Activated CD4-positive, alpha-beta T cell treated with anti-CD3 and anti-CD28 coated beads, Interleukin-2, amount 50 U/mL, for 16 hours (primary cell): ENCODE measurements around the gene BDH1.
A peak's percentile ranks its signal among the peaks of the same experiment; 100 is the strongest.
"Not testable (repeated sequence)": the region's sequence is repeated elsewhere in the genome, so short reads cannot be mapped to it uniquely, and the experiment has no call there.

ENCODE experiments used
- DNase-seq: peaks from one replicate; pipeline ENCODE4 v3.0.0-alpha.2; 2020

BDH1 gene

DNA sequence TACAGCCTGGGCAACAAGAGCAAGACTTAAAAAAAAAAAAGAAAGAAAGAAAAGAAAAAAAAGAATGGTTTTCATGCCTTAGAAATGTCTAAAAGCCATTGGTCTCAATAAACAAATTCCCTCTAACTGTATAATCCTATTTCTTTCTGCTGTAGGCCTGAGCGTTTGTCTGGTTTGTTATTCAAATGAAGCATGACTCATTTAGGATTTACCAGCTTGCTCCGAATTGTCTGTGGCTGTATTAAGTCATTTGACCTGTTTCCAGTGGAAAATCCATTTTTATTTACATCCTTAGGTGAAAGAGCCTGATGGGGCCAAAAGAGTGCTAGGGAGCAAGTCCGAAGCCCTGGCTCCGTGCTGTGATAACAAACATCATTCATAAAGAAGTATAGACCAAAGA lies 73.8 kb downstream of the BDH1 start:
- DNase-seq: no peak

DNA sequence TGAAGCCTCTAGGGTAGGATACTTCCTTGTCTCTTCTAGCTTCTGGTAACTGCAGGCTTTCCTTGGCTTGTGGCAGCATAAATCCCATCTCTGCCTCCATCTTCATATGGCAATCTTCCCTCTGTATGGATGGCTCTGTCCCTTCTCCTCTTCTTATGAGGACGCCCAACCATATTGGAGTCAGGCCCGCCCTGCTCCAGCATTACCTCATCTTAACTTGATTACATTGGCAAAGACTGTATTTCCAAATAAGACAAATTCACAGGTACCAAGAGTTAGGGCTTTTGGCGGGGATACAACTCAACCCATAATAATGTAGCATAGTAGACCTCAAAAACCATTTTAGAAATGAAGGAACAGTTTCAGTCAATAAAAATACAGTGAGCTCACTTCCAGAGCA lies 75.4 kb downstream of the BDH1 start:
- no peak for DNase-seq

DNA sequence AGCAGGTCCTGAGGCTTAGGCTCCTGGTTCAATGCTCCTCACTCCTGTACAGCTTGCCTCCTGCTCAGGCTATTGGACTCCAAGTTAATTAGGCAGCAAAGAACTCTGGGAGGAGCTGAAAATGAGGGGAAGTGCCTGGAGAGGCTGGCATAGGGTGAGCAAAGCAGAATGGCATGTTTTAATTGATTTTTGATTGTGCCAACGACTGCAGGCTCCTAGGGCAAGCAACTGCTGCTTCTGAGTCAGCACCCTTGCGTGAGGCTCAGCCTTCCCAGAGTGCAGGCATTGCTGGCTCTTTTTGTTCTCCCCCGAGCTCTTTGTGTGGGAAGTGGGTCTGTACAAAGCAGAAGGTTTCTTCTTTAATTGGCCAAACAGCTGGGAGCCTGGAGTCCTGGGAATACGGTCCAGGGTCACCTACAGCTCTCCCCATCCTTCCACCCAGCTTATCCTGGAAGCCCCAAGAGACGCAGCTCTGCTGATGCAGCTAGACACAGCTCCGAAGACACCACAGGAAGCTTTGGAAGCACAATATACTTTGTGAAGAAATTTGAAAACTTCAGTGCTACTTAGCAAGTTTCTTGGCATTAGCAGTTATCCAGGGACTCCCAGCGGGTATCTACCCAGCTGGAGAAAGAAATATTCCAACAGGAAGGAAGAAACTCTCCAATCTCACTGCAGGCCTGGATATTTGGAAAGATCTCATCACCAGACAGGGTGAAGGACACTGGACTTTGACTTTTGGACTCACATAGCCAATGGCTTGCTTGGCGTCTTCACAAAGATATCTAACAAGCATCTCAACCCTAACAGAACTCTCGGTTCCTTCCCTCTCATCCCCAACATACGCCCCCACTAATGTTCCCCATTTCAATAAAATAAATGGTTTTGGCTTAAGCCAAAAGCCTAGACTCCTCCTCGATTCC lies 76.8 kb downstream of the BDH1 start:
- no peak for DNase-seq

DNA sequence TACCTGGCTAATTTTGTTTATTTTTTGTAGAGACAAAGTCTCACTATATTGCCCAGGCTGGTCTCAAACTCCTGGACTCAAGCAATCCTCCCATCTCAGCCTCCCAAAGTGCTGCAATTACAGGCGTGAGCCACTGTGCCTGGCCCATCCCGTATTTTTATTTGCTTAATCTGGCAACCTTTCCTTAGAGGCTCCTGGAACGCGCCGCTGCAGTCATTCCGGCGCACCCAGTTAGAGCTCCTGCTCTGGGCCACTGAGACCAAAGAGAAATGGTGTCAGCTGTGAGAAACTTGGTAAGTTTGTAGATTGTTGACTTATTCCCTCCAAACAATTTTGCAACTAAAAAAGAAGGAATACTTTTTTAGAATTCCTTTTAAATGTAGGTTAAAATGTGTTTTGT lies 78.0 kb downstream of the BDH1 start:
- DNase-seq: not testable (repeated sequence)

DNA sequence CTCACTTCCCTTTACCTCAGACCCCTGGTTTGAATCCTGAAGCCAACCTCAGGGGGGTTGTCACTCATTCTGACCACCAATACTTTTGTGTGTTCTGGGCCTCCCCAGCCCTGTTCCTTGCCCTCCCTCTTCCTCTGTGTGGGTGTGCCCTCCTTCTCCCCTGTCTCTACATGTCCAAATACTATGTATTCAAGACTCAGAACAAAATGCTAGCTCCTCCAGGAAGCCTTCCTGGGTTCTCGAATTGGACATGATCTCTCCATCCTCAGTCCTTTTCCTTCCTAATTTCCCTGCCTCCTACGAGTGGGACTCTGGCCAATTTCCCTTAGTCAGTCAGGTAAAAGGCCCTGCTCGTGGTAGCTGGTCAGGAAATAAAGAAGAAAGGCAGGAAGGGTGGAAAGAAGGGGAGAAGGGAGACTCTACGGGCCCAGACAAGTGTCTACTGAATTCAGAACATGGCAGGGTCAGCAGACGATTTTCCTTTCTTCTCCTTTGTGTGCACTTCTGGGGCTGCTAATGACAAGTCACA lies 79.7 kb downstream of the BDH1 start:
- no peak for DNase-seq

DNA sequence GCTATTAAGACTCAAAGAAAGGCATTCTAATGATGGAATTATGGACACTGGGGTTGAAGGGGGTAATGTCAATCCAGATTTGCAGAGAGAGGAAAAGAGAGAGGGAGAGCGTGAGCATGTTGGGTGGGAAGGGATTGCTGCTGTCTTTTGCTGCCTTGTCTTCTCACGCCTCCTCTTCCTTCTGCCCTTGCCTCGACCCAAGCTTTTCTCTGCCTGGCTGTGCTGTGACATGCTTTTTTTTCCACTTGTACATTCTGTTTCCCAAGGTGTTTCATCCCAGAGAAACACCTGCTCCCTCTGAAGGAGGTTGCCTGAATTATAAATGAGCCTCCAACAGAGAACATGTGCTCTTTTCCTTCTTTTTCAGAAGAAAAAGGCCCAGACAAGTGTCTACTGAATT lies 80.3 kb downstream of the BDH1 start:
- no peak for DNase-seq

DNA sequence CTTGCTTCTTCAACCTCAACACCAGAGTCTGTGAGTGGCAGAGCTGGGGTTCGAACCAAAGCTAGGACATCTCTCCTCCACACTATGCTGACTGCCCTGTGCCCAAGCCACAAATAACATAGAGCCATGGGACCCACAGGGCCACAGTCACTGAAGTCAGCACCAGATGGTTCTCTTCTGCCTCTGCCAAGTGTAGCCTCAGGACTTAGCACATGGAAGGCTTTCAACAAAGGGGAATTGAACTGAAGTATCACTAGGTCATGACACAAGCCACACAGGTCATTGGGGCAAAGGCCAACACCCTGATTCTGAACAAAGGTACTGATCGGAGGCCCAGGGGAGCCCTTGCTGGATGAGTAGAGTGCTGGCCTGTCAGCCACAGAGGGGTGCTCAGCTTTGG lies 83.6 kb downstream of the BDH1 start:
- DNase-seq: no peak

DNA sequence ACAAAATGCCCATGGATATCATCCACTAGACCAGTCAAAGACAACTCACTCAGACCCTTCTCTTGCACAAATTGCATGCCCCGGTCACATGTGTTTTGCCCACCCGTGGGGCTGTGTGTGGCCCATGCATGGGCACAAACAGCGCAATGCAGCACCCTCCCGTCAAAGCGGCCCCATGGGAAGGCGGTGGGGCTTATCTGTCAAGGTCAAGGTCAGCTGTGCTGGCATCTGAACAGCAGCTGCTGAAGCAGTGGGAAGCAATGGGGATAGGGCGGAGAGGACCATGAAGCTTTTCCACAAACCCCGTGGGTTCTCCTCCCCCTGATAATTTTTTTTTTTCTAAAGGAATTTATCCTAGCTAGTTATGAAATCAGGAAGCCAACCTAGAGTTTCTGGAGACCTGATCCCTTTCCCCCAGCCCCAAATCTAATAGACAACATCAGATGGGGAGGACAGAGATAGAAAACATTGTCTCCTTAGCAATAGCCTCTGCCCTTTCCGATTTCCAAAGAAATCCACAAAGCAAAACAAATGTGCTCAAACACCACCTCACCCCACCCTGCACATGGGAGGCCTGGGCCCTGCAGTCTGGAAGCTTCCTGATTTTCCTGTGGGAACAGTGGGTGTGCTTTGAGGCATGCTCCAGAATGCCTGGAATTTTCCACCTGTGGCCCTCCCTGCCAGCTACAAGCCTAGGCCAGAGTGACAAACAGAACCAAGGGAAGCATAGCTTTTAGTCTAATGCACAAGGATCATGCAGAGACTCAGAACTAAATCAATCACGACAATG lies 84.4 kb downstream of the BDH1 start:
- no peak for DNase-seq

DNA sequence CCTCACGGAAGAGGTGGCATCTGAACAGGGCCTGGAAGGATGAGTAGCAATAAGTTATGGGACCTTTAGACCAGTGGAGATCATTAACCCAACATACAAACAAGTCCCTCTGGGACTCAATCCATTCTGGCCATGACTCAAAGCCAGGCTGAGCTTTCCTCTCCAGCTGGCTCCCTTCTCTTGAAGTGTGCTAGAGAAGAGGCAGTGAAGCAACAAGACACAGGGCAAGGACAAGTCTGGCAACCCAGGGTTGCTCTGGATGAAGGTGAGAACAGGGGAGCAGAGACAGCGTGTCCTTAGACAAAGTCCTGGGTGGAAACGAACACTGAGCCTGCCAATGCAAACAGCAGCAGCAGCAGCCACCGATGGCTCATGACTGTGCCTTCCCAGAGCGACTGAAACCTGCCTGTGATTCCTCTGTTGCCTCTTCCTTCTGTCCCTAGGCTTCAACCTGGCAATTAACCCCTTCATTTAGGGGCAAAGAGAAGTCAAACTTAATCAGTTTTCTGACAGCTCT lies 86.8 kb downstream of the BDH1 start:
- no peak for DNase-seq

DNA sequence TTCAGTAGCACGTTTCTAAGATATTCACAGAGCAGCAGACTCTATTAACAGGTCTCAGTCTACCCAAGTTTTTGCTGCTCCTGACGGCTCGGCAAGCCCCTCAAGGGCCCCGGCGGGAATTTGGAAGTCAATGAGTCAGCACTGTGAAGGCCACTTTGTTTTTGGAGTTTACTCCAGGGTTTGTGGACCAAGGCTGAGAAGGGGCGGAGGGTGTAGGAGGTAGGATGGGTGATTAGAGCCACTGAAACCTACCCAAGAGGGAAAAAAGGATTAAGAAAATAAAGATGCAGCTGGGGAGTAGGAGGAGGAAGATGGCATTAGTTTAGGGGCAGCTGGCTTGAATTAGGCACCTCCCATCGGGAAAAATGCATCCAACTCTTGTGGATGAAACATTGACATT lies 87.6 kb downstream of the BDH1 start:
- no peak for DNase-seq

DNA sequence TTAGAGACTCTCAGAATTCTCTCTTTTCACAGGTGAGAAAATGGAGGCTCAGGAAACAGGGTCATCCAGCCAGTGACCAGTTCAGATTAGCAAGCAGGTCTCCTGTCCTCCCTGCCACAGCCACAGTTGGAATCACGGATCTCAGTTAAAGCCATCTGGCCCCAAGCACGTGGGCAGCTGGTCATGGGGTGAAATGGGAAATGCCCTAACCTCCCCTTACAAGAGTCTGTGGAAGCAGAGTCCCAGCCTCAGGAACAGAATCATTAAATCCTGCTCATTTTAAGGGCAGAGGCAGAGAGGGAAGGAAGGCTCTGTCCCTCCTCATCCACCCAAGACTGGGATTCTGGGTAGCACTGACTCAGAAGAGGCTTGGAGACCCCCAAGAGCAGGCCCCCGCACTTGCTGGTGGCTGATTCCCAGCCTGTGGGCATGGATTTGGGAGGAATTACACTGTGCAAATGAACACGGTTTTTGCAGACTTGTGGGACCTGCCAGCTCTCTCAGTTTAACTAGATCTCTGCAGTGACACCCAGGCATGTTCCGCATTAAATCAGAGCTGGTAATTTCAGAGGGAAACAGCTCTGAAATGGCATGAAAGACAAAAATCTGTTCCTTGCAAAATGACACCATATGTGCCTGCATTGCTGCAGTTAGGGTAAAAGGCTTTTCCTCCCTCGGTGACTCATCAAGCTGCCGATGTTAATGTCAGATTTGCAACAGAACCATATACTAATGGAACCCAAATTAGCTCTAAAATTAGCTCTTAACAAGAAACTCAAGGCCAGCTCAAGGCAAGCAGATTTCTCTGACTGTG lies 89.0 kb downstream of the BDH1 start:
- DNase-seq: no peak

DNA sequence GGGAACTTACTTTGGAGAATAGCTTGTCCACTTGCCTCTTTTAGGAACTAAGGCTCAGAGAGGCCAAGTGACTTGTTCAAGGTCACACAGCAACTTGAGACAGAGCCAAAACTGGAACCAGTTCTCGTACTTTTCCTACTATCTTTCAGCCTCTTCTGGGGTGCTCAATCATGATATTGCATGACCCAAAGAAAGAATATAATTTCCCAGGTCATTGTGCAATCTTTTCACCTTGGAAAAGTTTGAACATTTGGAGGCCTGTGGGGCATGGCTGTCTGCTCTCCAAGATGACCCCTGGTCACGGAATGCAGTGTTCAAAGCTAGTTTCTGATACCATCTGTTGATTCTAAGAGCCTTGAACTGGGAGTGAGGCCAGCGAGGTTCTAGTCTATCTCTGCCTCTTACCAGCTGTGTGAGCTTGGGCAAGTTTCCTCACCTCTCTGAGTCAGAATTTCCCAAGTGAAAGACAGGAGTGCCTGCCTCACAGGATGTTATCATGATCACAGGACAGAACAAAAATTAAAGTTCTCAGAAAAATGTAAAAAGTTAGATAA lies 89.7 kb downstream of the BDH1 start:
- peak; percentile 20 for DNase-seq

DNA sequence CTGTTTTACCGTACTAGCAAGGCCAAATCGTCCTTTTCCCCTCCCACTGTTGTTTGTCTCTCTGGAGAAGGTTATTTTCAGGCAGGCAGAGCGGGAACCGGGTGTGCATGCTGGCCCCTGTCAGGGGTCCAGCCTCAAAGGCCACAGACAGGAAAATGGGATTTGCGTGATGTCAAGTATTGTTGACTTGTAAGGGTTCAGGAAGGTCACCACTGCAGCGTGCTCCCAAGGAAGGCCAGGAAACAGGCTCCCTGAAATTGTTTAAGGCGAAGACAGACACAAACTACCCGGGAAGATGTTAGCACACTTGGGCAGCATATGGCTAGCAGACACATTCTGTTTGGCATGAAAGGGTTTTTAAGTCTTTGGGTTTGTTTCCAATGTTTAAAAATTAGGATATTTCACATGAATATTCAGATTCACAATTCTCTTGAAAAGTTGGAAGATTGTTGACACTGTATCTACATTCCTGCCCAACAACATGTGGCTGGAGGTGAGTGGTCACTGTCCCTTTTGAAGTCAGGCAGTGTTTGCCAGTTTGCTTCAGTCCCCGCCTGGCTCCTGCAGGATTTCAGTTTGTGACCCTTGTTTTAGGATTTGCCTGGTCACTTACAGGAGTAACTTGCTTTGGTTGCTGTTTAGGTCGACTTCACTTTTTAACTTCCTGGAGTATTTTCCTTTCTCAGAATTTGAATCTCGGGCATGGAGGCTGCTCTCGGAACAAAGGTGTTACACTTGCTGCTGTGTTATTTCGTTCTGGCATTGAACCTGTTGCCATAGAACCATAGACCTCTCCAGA lies 90.4 kb downstream of the BDH1 start:
- no peak for DNase-seq

DNA sequence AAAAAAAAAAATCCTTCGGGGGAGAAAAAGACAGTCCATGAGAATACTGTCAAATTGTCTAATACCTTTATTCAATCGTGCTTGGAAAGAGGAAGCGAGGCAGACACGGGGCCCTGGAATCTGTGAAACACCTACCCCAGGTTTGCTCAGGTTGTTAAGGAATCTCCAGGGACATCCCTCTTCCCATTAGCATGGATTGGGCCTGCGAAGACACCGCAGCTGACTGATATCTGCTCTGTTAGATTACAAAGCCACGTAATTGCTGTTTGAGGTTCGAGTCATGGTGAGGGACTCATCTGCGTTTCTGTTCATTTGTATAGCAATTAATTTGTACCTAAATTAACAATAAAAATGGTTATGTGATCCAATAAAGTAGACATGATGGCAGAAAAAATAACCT lies 91.0 kb downstream of the BDH1 start:
- no peak for DNase-seq

DNA sequence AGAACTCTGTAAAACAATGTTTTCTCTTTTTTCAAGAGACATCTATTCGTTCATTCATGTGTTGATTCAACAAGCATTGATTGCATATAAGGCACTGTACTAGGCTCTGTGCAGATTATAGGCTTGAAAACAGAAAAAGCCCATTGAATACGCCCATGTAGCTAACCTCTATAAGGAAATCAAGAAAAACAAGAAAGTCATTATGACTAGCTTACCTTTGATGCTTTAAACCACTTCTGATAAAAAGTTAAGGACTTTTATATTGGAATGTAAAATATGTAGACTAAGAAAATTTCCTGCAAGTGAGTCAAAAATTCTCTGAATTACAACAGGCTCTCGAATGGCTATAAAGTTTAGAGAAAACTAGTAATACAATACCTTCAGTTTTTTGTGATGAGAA lies 92.5 kb downstream of the BDH1 start:
- DNase-seq: no peak

DNA sequence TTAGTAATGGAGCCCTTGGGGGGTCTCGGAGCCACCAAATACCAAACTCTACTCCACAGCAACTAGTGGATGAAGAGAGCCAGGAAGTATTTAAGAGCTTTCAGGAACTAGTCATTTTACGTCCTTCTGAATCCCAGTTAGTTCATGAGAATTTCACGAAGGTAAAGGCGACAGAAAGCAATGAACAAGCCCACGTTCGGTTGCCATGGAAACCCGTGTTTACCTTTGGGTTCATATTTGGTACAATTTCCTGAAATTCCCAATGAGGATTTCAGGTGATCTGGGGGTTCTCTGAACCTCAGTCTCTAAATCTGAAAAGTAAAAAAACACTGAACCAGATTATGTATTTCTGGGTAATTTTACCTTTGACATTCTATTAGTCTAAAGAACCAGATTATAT lies 93.0 kb downstream of the BDH1 start:
- no peak for DNase-seq

DNA sequence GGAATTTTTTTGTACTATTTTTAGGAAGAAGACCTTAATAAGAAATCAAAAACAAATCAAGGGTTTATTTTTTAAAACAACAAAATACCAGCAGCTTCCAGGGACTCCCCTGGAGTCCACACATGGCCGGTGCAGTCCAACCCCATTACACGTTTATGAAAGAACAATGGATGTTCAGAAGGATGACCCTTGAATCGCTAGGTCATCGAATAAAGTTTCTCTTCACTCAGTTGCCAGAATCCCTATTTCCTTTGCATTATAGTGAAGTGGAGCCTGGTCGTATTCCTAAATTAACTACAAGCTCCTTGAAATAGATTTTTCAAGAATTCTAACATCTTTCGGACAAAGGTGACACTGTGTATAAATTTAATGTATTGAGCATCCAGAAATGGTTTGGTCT lies 95.1 kb downstream of the BDH1 start:
- DNase-seq: no peak

DNA sequence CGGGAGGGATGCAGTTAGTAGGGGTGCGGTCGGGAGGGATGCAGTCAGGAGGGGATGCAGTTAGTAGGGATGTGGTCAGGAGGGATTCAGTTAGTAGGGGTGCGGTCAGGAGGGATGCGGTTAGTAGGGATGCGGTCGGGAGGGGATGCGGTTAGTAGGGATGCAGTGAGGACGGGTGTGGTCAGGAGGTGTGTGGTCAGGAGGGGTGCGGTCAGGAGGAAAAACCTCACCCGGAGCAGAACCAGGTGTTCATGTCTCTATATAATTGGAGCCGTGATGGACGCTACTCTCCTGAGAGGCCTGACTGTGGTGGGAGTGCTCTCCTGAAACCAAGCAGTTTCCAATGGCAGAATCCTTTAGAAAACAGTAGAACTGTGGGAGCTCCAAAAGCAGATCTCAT lies 95.8 kb downstream of the BDH1 start:
- no peak for DNase-seq
